ENCODE measurements around the gene TEP1. TPM values are rescaled to one million over a fixed set of nuclear protein-coding genes. Genes with fewer than 3 reads are reported as not detected.

TEP1 gene
- total and polyA plus RNA-seq, 12 donors: 8.7 to 59.8 (median 30.8) TPM

- 0 to 1% (median 1%) methylated on average over 7 of the region's 7 CpGs for WGBS, 4 donors
- TF ChIP-seq POLR2A (IDR thresholded peaks at IDR 0.05) (no peak), CTCF (IDR thresholded peaks at IDR 0.05) (no peak)
- Histone ChIP-seq H3K36me3 (replicated peaks in 1 of 2) (peaks cover 0 to 12% of the 10 kb centered on the region in 2 donors), H3K27ac (peak overlapping the region in 4 of 5 donors; percentile 90 to 98 (median 92)), H3K27me3 (no peaks in the 10 kb centered on the region), H3K4me3 (peak overlapping the region in 3 of 4 donors; percentile 65 to 95 (median 86)), H3K4me1 (replicated peaks in 1 of 2) (peaks cover 6 to 24% of the 10 kb centered on the region in 2 donors), H3K9me3 (replicated peaks in 1 of 3) (no peaks in the 10 kb centered on the region)
- no peak for DNase-seq
- intact Hi-C loops (cut with DNase I): no loop called here
These were observed 890 bp downstream of the TEP1 start for GRCh38 chr14:20412411-20412810.

DNA sequence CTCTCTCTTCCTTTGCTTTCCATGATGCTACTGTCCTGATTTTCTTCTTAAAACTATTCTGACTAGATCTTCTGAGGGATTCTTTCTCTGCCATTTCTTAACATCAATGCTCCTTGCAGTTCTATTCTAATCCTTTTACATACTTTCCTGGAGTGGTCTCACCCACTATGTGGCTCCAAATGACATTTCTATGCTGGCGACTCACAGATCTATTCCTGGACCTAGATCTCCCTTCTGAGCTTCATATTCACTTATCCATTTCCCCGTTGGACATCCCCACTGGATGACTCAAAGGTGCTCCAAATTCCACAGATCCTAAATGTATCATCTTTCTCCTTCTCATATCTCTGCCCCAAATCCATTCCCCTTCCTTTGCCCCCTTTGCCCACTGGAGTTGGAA lies 4.1 kb downstream of the TEP1 start:
- no peaks in the 10 kb centered on the region for H3K27me3 ChIP-seq
- no peaks in the 10 kb centered on the region for H3K9me3 ChIP-seq (replicated peaks in 1 of 3)
- intact Hi-C loops (cut with DNase I): loop anchor here (10.0 kb wide), 2 partner anchors 54 to 196 kb away; no protein-coding TSS in a partner anchor
- H3K4me3 ChIP-seq: no peak overlapping the region
- TF ChIP-seq CTCF (IDR thresholded peaks at IDR 0.05): no peak
- no peak for TF ChIP-seq POLR2A (IDR thresholded peaks at IDR 0.05)
- peak in 1 of 7 donors; percentile 23 for DNase-seq
- peaks cover 0 to 43% of the 10 kb centered on the region in 2 donors for H3K36me3 ChIP-seq (replicated peaks in 1 of 2)
- H3K4me1 ChIP-seq (replicated peaks in 1 of 2): peaks cover 6 to 22% of the 10 kb centered on the region in 2 donors
- H3K27ac ChIP-seq: no peak overlapping the region
- WGBS, 4 donors: 67 to 87% (median 84%) methylated on average over 2 of the region's 2 CpGs

- peaks cover 0 to 89% of the 10 kb centered on the region in 2 donors for H3K36me3 ChIP-seq (replicated peaks in 1 of 2)
- H3K4me1 ChIP-seq (replicated peaks in 1 of 2): no peaks in the 10 kb centered on the region
- WGBS, 4 donors: 94 to 97% (median 96%) methylated on average over 11 of the region's 11 CpGs
- H3K9me3 ChIP-seq (replicated peaks in 1 of 3): no peaks in the 10 kb centered on the region
- peak in 1 of 7 donors; percentile 7 for DNase-seq
- H3K27me3 ChIP-seq: no peaks in the 10 kb centered on the region
- no peak overlapping the region for H3K4me3 ChIP-seq
- intact Hi-C loops (cut with DNase I): loop anchor here (10.0 kb wide), 2 partner anchors 49 to 201 kb away; no protein-coding TSS in a partner anchor
- H3K27ac ChIP-seq: no peak overlapping the region
- no peak for TF ChIP-seq CTCF (IDR thresholded peaks at IDR 0.05)
- TF ChIP-seq POLR2A (IDR thresholded peaks at IDR 0.05): no peak
These were observed 9.8 kb downstream of the TEP1 start for GRCh38 chr14:20403521-20403920.

DNA sequence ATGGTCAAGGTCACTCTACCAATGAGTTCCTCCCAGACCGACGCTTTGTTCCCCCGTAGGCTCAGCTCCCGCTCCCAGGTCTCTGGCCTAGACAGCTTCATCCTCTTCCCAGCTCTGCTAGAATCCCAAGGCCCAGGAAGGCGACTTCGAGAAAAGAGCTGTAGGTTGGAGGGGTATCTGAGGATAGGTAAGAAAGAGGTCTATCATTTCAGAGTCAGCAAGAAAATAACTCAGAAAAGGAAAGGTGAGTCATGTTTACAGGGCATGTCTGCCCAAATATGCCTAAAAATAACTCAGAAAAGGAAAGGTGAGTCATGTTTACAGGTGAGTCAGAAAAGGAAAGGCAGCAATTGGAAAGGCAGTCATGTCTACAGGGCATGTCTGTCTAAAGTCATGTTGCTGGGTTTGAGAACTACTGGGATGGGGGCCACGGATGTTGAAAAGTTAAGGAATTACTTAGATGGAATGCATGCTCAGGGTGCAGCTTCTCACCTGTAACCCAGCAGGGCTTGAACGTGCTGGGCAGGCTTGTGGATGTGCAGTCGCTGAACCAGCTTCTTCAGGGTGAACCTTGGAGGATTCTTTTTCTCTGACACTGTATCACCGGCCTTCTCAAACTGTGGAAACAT lies 12.2 kb downstream of the TEP1 start:
- DNase-seq: no peak
- Histone ChIP-seq H3K4me1 (replicated peaks in 1 of 2) (no peaks in the 10 kb centered on the region), H3K36me3 (replicated peaks in 1 of 2) (peaks cover 0 to 88% of the 10 kb centered on the region in 2 donors), H3K9me3 (replicated peaks in 1 of 3) (no peaks in the 10 kb centered on the region), H3K27ac (no peak overlapping the region), H3K4me3 (no peak overlapping the region), H3K27me3 (no peaks in the 10 kb centered on the region)
- WGBS, 4 donors: 91 to 94% (median 93%) methylated on average over 10 of the region's 10 CpGs
- intact Hi-C loops (cut with DNase I): loop anchor here (10.0 kb wide), 2 partner anchors 46 to 204 kb away; no protein-coding TSS in a partner anchor
- TF ChIP-seq CTCF (IDR thresholded peaks at IDR 0.05) (no peak), POLR2A (IDR thresholded peaks at IDR 0.05) (no peak)
